Activated CD4-positive, alpha-beta T cell treated with anti-CD3 and anti-CD28 coated beads, Interleukin-2, amount 10 ng/mL, durations not matched to agents 24 days and 14 days (primary cell): ENCODE results near the gene TBC1D5. TPM values are rescaled to one million over a fixed set of nuclear protein-coding genes. Genes with fewer than 3 reads are reported as not detected.

Experiments used
- DNase-seq: peaks from one replicate; pipeline ENCODE4 v3.0.0; 2022
- H3K27ac Mint-ChIP-seq: one replicate; pipeline ENCODE4 v1.8.0; 2022; ENCODE audit warnings: mild to moderate bottlenecking, mixed read lengths
- H3K27me3 Mint-ChIP-seq: one replicate; pipeline ENCODE4 v1.8.0; 2022; ENCODE audit warnings: mixed read lengths
- H3K36me3 Mint-ChIP-seq: one replicate; pipeline ENCODE4 v1.8.0; 2022; ENCODE audit warnings: low read depth, mild to moderate bottlenecking, mixed read lengths
- H3K4me1 Mint-ChIP-seq: one replicate; pipeline ENCODE4 v1.8.0; 2021; ENCODE audit warnings: mixed read lengths
- H3K4me3 Mint-ChIP-seq: one replicate; pipeline ENCODE4 v1.8.0; 2022; ENCODE audit warnings: mild to moderate bottlenecking, moderate library complexity, mixed read lengths
- H3K9me3 Mint-ChIP-seq: one replicate; pipeline ENCODE4 v1.8.0; 2021; ENCODE audit warnings: mixed read lengths
- intact Hi-C: fragments of 100-400 bp; cut with micrococcal nuclease; formaldehyde crosslinking; loops from one replicate; pipeline ENCODE4 v1.15.1; 2023
- total RNA-seq: library from RNA; stranded (reverse); gene quantifications from 2 replicates; pipeline ENCODE4 v1.2.3, GENCODE V29; 2022

The TBC1D5 gene
- total RNA-seq, 1 donor from 2014 or later: 38.5 TPM

DNA sequence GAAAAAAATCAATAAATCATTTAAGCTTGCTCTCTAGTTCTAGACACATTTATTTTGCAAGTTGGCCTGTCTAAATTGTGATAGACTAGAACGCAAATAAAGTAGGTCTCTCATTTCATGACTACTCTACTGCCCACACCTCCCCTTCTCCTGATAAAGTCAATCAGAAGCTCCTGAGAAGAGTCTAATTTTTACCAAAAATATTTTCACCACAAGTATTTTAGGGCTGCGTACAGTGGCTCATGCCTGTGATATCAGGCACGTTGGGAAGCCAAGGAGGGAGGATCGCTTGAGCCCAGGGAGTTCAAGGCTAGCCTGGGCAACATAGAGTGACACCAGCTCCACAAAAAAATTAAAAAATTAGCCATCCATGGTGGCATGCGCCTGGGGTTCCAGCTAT is 136.5 kb downstream of the TBC1D5 start:
- Mint-ChIP-seq H3K4me1 (peaks cover 6% of the 10 kb centered on the region), H3K9me3 (peaks cover 10% of the 10 kb centered on the region), H3K27ac (no peak overlapping the region), H3K4me3 (no peak overlapping the region), H3K27me3 (no peaks in the 10 kb centered on the region), H3K36me3 (peaks cover 6% of the 10 kb centered on the region)
- intact Hi-C loops: no loop called here
- peak; percentile 27 for DNase-seq

DNA sequence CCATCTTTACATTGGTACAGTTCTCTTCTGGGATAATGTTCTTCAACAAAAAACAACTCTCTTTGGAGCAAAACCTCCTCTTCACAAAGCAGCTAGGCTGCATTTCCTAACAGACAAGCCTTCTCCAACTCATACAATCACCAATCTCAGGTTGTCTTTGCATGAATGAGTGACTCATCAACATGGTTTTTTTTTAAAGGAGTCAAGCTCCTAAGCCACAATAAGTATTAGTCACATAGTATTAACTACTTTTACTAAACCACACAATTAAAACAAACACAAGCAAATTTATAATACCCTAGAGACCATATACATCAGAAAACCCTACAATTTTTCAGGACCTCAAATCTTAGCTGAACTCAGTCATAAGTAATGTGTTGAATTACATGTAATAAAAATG is 137.4 kb downstream of the TBC1D5 start:
- H3K9me3 Mint-ChIP-seq: peaks cover 10% of the 10 kb centered on the region
- H3K36me3 Mint-ChIP-seq: peaks cover 5% of the 10 kb centered on the region
- no peak overlapping the region for H3K4me3 Mint-ChIP-seq
- no peak overlapping the region for H3K27ac Mint-ChIP-seq
- intact Hi-C loops: no loop called here
- DNase-seq: no peak
- no peaks in the 10 kb centered on the region for H3K27me3 Mint-ChIP-seq
- H3K4me1 Mint-ChIP-seq: peaks cover 6% of the 10 kb centered on the region

DNA sequence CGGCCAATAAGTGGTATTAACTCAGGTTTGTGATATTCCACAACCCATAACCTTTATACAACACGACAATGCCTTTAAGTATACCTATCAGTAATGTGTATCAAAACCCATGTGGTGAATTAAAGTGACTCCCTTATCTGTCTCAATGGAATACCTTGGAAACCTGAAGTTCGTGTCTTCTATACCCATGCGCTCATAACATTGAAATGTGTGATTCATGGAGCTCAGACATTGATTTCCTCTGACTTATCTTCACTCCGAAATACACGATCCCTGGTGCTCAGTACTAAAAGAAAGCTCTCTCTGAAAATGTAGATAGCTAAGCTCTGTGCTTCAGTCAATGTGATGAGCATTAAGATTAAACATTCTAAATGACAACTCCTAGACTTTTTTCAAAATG is 140.3 kb downstream of the TBC1D5 start:
- no peak for DNase-seq
- Mint-ChIP-seq H3K27ac (no peak overlapping the region), H3K4me1 (peaks cover 6% of the 10 kb centered on the region), H3K27me3 (no peaks in the 10 kb centered on the region), H3K4me3 (no peak overlapping the region), H3K36me3 (peaks cover 2% of the 10 kb centered on the region), H3K9me3 (peaks cover 8% of the 10 kb centered on the region)
- intact Hi-C loops: no loop called here

DNA sequence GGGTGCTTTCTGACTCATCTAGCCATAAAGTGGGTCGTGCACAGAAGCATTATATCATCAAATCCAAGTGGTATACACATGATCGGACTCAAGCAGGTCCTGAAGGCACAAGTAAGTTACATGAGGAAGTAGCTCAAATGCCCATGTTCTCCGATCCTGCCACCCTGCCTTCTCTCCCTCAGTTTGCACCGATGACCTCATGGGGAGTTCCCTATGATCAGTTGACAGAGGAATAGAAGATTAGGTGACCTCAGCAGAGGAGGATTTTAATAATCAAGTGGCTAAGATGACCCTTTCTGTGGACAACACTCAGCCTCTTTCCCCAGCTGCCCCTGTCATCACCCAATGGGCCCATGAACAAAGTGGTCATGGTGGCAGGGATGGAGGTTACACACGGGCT is 149.5 kb downstream of the TBC1D5 start:
- intact Hi-C loops: no loop called here
- peaks cover 26% of the 10 kb centered on the region for H3K36me3 Mint-ChIP-seq
- no peaks in the 10 kb centered on the region for H3K27me3 Mint-ChIP-seq
- H3K4me3 Mint-ChIP-seq: no peak overlapping the region
- no peaks in the 10 kb centered on the region for H3K4me1 Mint-ChIP-seq
- DNase-seq: no peak
- peaks cover 28% of the 10 kb centered on the region for H3K9me3 Mint-ChIP-seq
- H3K27ac Mint-ChIP-seq: no peak overlapping the region

DNA sequence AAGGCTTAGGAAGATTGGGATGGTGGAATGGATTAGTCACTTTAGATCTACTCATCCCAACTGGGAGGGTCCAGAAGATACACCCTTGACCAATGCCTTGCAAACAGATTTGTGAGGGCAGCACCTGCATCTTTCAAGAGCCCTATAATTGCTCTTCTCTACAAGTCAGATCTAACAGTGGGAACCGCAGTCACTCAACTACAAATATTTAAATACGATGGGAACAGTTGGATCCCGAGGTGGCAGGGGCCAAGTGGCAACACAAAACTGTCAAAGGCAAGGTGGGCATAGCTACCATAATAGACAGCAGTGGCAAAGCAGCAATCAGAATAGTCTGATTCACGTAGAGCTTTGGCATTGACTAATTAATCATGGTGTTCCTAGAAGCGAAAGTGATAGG is 152.0 kb downstream of the TBC1D5 start:
- no peak for DNase-seq
- Mint-ChIP-seq H3K27me3 (no peaks in the 10 kb centered on the region), H3K27ac (no peak overlapping the region), H3K36me3 (peaks cover 22% of the 10 kb centered on the region), H3K4me1 (peaks cover 3% of the 10 kb centered on the region), H3K9me3 (peaks cover 23% of the 10 kb centered on the region), H3K4me3 (no peak overlapping the region)
- intact Hi-C loops: no loop called here

DNA sequence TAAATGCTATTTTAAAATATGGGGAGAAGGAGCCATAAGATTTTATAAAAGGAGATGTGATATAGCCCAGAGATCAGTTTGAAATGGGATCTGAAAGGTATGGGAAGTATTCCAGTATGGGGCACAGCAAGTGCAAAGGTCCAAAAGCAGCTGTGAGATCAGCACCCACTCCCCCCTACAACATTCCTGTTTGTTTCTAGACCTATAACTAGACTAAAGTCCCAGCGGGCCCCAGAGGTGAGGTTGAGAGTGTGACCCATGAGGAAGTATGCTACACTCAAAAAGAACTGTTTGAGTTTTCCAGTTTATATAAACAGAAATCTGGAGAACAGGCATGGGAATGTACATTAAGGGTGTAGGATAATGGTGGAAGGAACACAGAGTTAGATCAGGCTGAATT is 152.5 kb downstream of the TBC1D5 start:
- DNase-seq: no peak
- peaks cover 3% of the 10 kb centered on the region for H3K4me1 Mint-ChIP-seq
- no peaks in the 10 kb centered on the region for H3K27me3 Mint-ChIP-seq
- H3K4me3 Mint-ChIP-seq: no peak overlapping the region
- peaks cover 22% of the 10 kb centered on the region for H3K36me3 Mint-ChIP-seq
- intact Hi-C loops: no loop called here
- H3K9me3 Mint-ChIP-seq: peaks cover 23% of the 10 kb centered on the region
- H3K27ac Mint-ChIP-seq: no peak overlapping the region

DNA sequence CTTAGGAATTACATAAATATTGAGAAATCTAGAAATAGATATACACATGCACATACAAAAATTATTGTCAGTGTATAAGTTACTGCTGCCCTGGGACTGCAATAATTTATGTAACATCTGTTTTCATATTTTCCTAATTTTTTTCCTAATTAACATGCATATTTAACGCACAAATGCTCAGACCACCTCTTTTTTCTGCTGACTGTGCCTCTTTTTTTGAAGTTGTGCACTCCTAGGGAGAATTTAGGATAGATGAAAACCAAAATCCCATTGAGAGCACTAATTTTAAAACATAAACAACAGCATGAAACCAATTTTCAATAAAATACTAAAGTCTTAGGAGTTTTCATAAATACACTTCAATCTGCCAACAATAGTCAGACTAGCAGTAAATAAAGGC is 154.0 kb downstream of the TBC1D5 start:
- peaks cover 3% of the 10 kb centered on the region for H3K4me1 Mint-ChIP-seq
- H3K9me3 Mint-ChIP-seq: peaks cover 16% of the 10 kb centered on the region
- DNase-seq: no peak
- peaks cover 18% of the 10 kb centered on the region for H3K36me3 Mint-ChIP-seq
- H3K4me3 Mint-ChIP-seq: no peak overlapping the region
- H3K27ac Mint-ChIP-seq: no peak overlapping the region
- intact Hi-C loops: no loop called here
- no peaks in the 10 kb centered on the region for H3K27me3 Mint-ChIP-seq

DNA sequence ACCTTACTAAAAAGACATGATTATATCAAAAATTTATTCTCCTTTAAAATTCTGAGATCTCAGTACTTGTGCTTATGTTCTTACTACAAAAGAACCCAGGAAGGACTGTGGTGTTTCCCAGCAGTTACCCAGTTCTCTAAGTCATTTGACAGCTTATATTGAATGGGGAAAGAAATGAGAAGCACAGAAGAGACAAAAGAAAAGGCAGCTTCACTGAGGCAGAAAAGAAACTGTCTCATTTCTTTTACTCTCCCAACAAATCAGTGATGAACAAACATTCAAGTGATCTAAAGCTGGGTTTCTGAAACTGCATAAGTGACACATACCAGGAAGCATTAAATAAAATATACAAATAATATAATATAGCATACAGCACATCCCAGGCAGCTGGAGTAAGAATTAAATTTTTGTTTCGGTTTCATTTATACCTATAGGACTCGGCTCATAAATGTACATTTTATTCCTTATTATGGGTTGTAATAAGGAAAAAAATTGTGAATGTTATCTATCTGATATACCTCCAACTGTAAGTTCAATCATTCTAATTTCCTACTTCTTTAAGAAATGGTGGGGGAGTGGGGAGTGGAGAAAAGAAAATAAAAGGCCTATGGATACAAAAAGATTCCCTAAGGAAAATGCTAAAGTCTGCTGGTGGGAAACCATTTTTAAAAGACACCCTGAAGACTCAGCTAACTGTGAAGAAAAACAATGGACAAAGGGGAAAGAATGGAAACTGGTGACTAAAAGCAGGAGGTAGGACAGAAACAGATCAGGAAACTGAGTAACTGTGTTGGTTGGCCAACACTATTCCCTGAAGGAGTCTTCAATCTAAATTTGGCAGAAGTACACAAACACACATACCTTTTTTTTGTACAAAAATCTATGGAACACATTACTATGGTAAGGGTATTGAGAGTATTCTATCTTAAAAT is 156.8 kb downstream of the TBC1D5 start:
- no peak for DNase-seq
- H3K36me3 Mint-ChIP-seq: peaks cover 16% of the 10 kb centered on the region
- H3K27ac Mint-ChIP-seq: no peak overlapping the region
- peaks cover 15% of the 10 kb centered on the region for H3K9me3 Mint-ChIP-seq
- no peak overlapping the region for H3K4me3 Mint-ChIP-seq
- no peaks in the 10 kb centered on the region for H3K27me3 Mint-ChIP-seq
- intact Hi-C loops: no loop called here
- peaks cover 3% of the 10 kb centered on the region for H3K4me1 Mint-ChIP-seq

DNA sequence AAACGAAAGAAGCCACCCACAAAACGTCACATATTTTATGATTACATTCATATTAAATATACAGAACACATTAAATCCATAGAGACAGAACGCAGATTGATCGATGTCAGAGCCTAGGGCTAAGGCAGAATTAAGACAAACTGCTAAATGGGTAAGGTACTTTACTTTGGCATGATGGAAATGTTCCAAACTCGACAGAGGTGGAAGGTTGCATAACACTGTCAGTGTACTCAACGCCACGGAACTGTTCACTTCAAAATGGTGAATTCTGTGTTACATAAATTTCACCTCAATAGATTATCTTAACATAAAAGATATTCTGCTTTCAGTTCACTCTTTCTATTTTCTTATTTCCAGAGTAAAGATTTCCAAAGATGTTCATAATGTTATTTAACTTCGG is 158.4 kb downstream of the TBC1D5 start:
- no peak overlapping the region for H3K4me3 Mint-ChIP-seq
- H3K36me3 Mint-ChIP-seq: peaks cover 3% of the 10 kb centered on the region
- peaks cover 3% of the 10 kb centered on the region for H3K4me1 Mint-ChIP-seq
- intact Hi-C loops: no loop called here
- H3K27me3 Mint-ChIP-seq: no peaks in the 10 kb centered on the region
- no peak for DNase-seq
- no peak overlapping the region for H3K27ac Mint-ChIP-seq
- no peaks in the 10 kb centered on the region for H3K9me3 Mint-ChIP-seq

DNA sequence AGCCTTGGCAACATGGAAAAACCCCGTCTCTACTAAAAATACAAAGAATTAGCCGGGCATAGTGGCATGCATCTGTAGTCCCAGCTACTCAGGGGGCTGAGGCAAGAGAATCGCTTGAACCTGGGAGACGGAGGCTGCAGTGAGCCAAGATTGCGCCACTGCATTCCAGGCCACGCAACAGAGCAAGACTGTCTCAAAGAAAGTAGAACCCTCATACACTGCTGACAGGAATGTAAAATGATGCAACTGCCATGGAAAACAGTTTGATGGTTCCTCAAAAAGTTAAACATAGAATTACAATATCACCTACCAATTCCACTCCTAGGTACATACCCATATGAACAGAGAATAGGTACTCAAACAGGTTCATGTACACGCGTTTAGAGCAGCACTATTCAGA is 158.9 kb downstream of the TBC1D5 start:
- intact Hi-C loops: no loop called here
- no peak overlapping the region for H3K27ac Mint-ChIP-seq
- H3K4me1 Mint-ChIP-seq: peaks cover 5% of the 10 kb centered on the region
- peaks cover 3% of the 10 kb centered on the region for H3K36me3 Mint-ChIP-seq
- H3K9me3 Mint-ChIP-seq: no peaks in the 10 kb centered on the region
- no peak overlapping the region for H3K4me3 Mint-ChIP-seq
- no peak for DNase-seq
- no peaks in the 10 kb centered on the region for H3K27me3 Mint-ChIP-seq

DNA sequence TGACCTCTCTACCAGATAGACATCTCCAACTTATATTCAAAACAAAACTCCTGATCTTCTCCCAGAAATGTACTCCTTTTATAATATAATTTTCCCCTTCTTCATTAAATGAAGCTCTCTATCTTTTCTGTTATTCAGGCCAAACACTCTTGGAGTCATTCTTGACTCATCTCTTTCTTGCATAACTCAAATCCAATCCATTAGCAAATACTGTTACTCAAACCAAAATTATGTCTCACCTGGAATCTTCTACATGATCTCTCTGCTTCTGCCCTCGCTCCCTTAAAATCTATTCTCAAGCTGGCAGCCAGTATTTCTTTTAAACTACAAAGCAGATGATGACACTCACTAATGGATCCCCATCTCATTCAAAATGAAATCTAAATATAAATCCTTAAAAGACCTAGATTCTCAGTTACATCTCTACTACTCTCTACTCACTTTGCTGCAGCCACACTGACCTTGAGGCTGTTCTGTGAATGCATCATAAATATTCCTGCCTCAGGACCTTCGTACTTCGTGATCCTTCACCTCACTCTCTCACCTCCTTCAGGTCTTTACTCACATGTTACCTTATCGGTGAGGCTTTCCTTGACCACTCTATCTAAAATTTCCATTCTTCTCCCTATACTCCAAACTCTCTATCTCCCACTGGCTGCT is 160.9 kb downstream of the TBC1D5 start:
- no peaks in the 10 kb centered on the region for H3K9me3 Mint-ChIP-seq
- H3K27me3 Mint-ChIP-seq: no peaks in the 10 kb centered on the region
- no peak overlapping the region for H3K27ac Mint-ChIP-seq
- no peak for DNase-seq
- intact Hi-C loops: no loop called here
- H3K4me3 Mint-ChIP-seq: no peak overlapping the region
- H3K36me3 Mint-ChIP-seq: peaks cover 3% of the 10 kb centered on the region
- peaks cover 6% of the 10 kb centered on the region for H3K4me1 Mint-ChIP-seq

DNA sequence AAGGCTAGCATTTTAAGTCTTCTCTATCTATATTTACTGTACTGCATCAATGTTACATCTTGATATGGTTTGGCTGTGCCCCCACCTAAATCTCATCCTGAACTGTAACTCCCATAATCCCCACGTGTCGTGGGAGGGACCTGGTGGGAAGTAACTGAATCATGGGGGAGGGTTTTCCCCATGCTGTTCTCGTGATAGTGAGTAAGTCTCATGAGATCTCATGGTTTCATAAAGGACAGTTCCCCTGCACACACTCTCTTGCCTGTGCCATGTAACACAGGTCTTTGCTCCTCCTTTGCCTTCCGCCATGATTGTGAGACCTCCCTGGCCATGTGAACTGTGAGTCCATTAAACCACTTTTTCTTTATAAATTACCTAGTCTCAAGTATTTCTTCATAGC is 161.5 kb downstream of the TBC1D5 start:
- Mint-ChIP-seq H3K27ac (no peak overlapping the region), H3K4me3 (no peak overlapping the region), H3K27me3 (no peaks in the 10 kb centered on the region), H3K36me3 (peaks cover 3% of the 10 kb centered on the region), H3K9me3 (no peaks in the 10 kb centered on the region), H3K4me1 (peaks cover 5% of the 10 kb centered on the region)
- intact Hi-C loops: no loop called here
- DNase-seq: no peak

DNA sequence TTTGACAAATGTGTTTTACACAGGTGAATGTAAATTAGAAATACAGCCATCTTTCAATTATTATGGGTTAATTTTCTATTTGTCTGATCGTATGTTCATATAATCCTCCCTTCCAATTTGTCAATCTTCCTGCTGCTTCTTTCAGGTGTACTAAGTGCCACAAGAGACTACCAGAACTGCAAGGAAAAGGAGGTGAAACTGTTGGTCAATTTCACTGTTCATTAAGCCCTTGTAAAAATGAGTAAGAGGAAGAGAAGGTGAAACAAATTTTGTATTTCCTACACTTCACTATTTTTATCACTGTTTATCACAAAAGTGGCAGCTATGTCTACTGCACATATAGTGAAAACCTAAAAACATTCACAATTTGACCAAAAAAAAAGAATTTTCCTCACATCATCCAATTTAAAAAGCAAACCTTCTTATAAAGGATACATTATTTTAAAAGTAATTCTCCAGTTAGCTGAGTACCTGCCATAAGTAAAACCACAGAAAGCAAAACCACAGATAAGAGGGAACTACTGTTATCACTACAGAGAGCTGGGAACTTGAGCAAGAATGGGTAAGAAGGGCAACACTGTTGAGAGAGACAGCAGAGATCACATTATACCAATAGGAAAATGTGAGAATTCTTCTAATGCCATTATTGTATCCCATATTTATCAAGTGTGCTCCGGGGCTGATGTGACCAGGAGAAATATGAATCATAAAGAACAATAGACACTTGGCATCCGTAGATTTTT is 163.0 kb downstream of the TBC1D5 start:
- intact Hi-C loops: loop anchor here (5.0 kb wide), 1 partner anchor 98 kb away; no protein-coding TSS in a partner anchor
- Mint-ChIP-seq H3K9me3 (no peaks in the 10 kb centered on the region), H3K4me3 (no peak overlapping the region), H3K27me3 (no peaks in the 10 kb centered on the region), H3K36me3 (peaks cover 5% of the 10 kb centered on the region), H3K27ac (no peak overlapping the region), H3K4me1 (peaks cover 6% of the 10 kb centered on the region)
- DNase-seq: peak; percentile 57
